Peyer's patch (tissue), 4 donors: ENCODE data around the gene STIP1. TPM values are rescaled to one million over a fixed set of nuclear protein-coding genes. Genes with fewer than 3 reads are reported as not detected.

Experiments
- DNase-seq, 3 donors: peaks; one replicate each; pipeline ENCODE4 v3.0.0-alpha.2; 2017 to 2019
- H3K27ac ChIP-seq, 4 donors: fragments of 200-600 bp; sonication (generic); one replicate each; pipeline ENCODE4 v1.5.1; 2016 to 2019
- H3K27me3 ChIP-seq, 2 donors: fragments of 200-600 bp; sonication (generic); one replicate each; pipeline ENCODE4 v1.5.1; 2019
- H3K36me3 ChIP-seq, 3 donors: fragments of 200-600 bp; sonication (generic); one replicate each; pipeline ENCODE4 v1.5.1; 2016 to 2019
- H3K4me1 ChIP-seq, 4 donors: fragments of 200-600 bp; sonication (generic); one replicate each; pipeline ENCODE4 v1.5.1; 2016 to 2019
- H3K4me3 ChIP-seq, 4 donors: fragments of 200-600 bp; sonication (generic); 1 replicate in 3 of 4; 2 replicates in 1 of 4; pipeline ENCODE4 v1.5.1; 2016 to 2019; ENCODE audit warnings: mild to moderate bottlenecking in 1 of 4
- H3K9me3 ChIP-seq, 4 donors: fragments of 200-600 bp; sonication (generic); one replicate each; pipeline ENCODE4 v1.5.1; 2016 to 2019; ENCODE audit warnings: mild to moderate bottlenecking in 1 of 4
- CTCF ChIP-seq, 6 experiments: fragments of 450-650 bp in 4 of 6; fragments of 200-600 bp in 2 of 6; sonication (generic) in 1 of 6; IDR thresholded peaks; one replicate each; pipeline ENCODE4 v1.5.1; 2017 to 2019; ENCODE audit warnings: antibody characterized with exemption in 6 of 6, mild to moderate bottlenecking in 3 of 6, moderate library complexity in 1 of 6
- POLR2A ChIP-seq, 2 donors: fragments of 450-650 bp; IDR thresholded peaks; one replicate each; pipeline ENCODE4 v1.5.1; 2017; ENCODE audit warnings: antibody characterized with exemption in 2 of 2, mild to moderate bottlenecking in 2 of 2, moderate library complexity in 2 of 2
- total RNA-seq, 4 donors: library from RNA; depleted of rRNA; stranded (reverse); fragments of >200 nt; gene quantifications; one replicate each; pipeline ENCODE4 v1.1.0, GENCODE V29; 2016

STIP1 gene
- total RNA-seq, 4 donors from 2014 or later, result 50.3 to 106 (median 67.0) TPM

GRCh38 chr11:64176751-64177150 is 9.2 kb upstream of the STIP1 start:
- no peak for TF ChIP-seq POLR2A (IDR thresholded peaks at IDR 0.05)
- no peak for TF ChIP-seq CTCF (IDR thresholded peaks at IDR 0.05)
- Histone ChIP-seq H3K27ac (no peak overlapping the region), H3K27me3 (no peaks in the 10 kb centered on the region), H3K36me3 (no peaks in the 10 kb centered on the region), H3K9me3 (no peaks in the 10 kb centered on the region), H3K4me3 (no peak overlapping the region), H3K4me1 (peaks cover 0 to 14% (median 5%) of the 10 kb centered on the region in 4 donors)
- DNase-seq, result no peak

GRCh38 chr11:64178203-64178602 is 7.8 kb upstream of the STIP1 start:
- Histone ChIP-seq H3K27ac (no peak overlapping the region), H3K9me3 (no peaks in the 10 kb centered on the region), H3K4me3 (no peak overlapping the region), H3K27me3 (no peaks in the 10 kb centered on the region), H3K4me1 (peaks cover 0 to 21% (median 5%) of the 10 kb centered on the region in 4 donors), H3K36me3 (no peaks in the 10 kb centered on the region)
- TF ChIP-seq CTCF (IDR thresholded peaks at IDR 0.05), result no peak
- no peak for TF ChIP-seq POLR2A (IDR thresholded peaks at IDR 0.05)
- no peak for DNase-seq

- no peak for TF ChIP-seq POLR2A (IDR thresholded peaks at IDR 0.05)
- TF ChIP-seq CTCF (IDR thresholded peaks at IDR 0.05), result no peak
- no peak overlapping the region for H3K4me3 ChIP-seq
- no peak overlapping the region for H3K27ac ChIP-seq
- no peaks in the 10 kb centered on the region for H3K36me3 ChIP-seq
- H3K9me3 ChIP-seq, result no peaks in the 10 kb centered on the region
- H3K4me1 ChIP-seq, result peaks cover 0 to 30% (median 5%) of the 10 kb centered on the region in 4 donors
- H3K27me3 ChIP-seq, result no peaks in the 10 kb centered on the region
- DNase-seq, result no peak
These were observed 6.9 kb upstream of the STIP1 start for GRCh38 chr11:64178951-64179639.

GRCh38 chr11:64180891-64181290 is 5.1 kb upstream of the STIP1 start:
- no peak for DNase-seq
- TF ChIP-seq CTCF (IDR thresholded peaks at IDR 0.05) (no peak), POLR2A (IDR thresholded peaks at IDR 0.05) (no peak)
- H3K36me3 ChIP-seq, result no peaks in the 10 kb centered on the region
- H3K4me3 ChIP-seq, result no peak overlapping the region
- peaks cover 0 to 39% (median 8%) of the 10 kb centered on the region in 4 donors for H3K4me1 ChIP-seq
- H3K27me3 ChIP-seq, result no peaks in the 10 kb centered on the region
- H3K27ac ChIP-seq, result peak overlapping the region in 3 of 4 donors; percentile 38 to 86 (median 78)
- no peaks in the 10 kb centered on the region for H3K9me3 ChIP-seq

- H3K36me3 ChIP-seq, result no peaks in the 10 kb centered on the region
- H3K27ac ChIP-seq, result peak overlapping the region; percentile 25 to 86 (median 58)
- no peaks in the 10 kb centered on the region for H3K27me3 ChIP-seq
- peak; percentile 70 to 95 (median 92) for DNase-seq
- TF ChIP-seq CTCF (IDR thresholded peaks at IDR 0.05) (no peak), POLR2A (IDR thresholded peaks at IDR 0.05) (peak; percentile 65 to 90)
- H3K9me3 ChIP-seq, result no peaks in the 10 kb centered on the region
- H3K4me1 ChIP-seq, result peaks cover 0 to 39% (median 8%) of the 10 kb centered on the region in 4 donors
- no peak overlapping the region for H3K4me3 ChIP-seq
These were observed 4.2 kb upstream of the STIP1 start for GRCh38 chr11:64181506-64182411.
